ENCODE measurements around the gene VPS26C. TPM values are rescaled to one million over a fixed set of nuclear protein-coding genes. Genes with fewer than 3 reads are reported as not detected.
"Not testable (repeated sequence)": the region's sequence is repeated elsewhere in the genome, so short reads cannot be mapped to it uniquely, and the experiment has no call there.

Gene VPS26C
- polyA plus RNA-seq (2012; ENCODE audit: insufficient read depth, insufficient read length), result 42.9 TPM

GRCh38 chr21:37267269-37268185 is at the start of gene VPS26C:
VPS26C (minus strand) TSS chr21:37267334; CDS start chr21:37267294, 40 bp downstream.
- peak within 1 kb of the TSS; percentile 61 for H3K4me3 ChIP-seq (ENCODE audit: low read length)
- DNase-seq (ENCODE audit: low read depth, low spot score), result peak; percentile 99

- DNase-seq (ENCODE audit: low read depth, low spot score); H3K4me3 ChIP-seq (ENCODE audit: low read length): not testable (repeated sequence)
Observed at GRCh38 chr21:37316072-37316471, 48.9 kb upstream of the VPS26C start.

GRCh38 chr21:37300114-37300751 is 33.1 kb upstream of the VPS26C start:
- no peak for DNase-seq (ENCODE audit: low read depth, low spot score)
- H3K4me3 ChIP-seq (ENCODE audit: low read length), result no peak overlapping the region

- DNase-seq (ENCODE audit: low read depth, low spot score), result no peak
- H3K4me3 ChIP-seq (ENCODE audit: low read length), result no peak overlapping the region
Observed at GRCh38 chr21:37297364-37297763, 30.2 kb upstream of the VPS26C start.

GRCh38 chr21:37294679-37295078 is 27.5 kb upstream of the VPS26C start:
- DNase-seq (ENCODE audit: low read depth, low spot score), result no peak

GRCh38 chr21:37292941-37293340 is 25.8 kb upstream of the VPS26C start:
- H3K4me3 ChIP-seq (ENCODE audit: low read length), result no peak overlapping the region
- no peak for DNase-seq (ENCODE audit: low read depth, low spot score)

More at GRCh38 chr21:37294679-37295078, 27.5 kb upstream of the VPS26C start:
- H3K4me3 ChIP-seq (ENCODE audit: low read length), result no peak overlapping the region

GRCh38 chr21:37292041-37292440 is 24.9 kb upstream of the VPS26C start:
- DNase-seq (ENCODE audit: low read depth, low spot score), result no peak
- H3K4me3 ChIP-seq (ENCODE audit: low read length), result no peak overlapping the region

- not testable (repeated sequence) for H3K4me3 ChIP-seq (ENCODE audit: low read length); DNase-seq (ENCODE audit: low read depth, low spot score)
Observed at GRCh38 chr21:37283191-37283710, 16.1 kb upstream of the VPS26C start.

GRCh38 chr21:37282602-37283001 is 15.5 kb upstream of the VPS26C start:
- not testable (repeated sequence) for H3K4me3 ChIP-seq (ENCODE audit: low read length); DNase-seq (ENCODE audit: low read depth, low spot score)

GRCh38 chr21:37281993-37282392 is 14.9 kb upstream of the VPS26C start:
- no peak for DNase-seq (ENCODE audit: low read depth, low spot score)
- no peak overlapping the region for H3K4me3 ChIP-seq (ENCODE audit: low read length)

GRCh38 chr21:37281579-37281978 is 14.4 kb upstream of the VPS26C start:
- DNase-seq (ENCODE audit: low read depth, low spot score), result no peak
- H3K4me3 ChIP-seq (ENCODE audit: low read length), result no peak overlapping the region

GRCh38 chr21:37279271-37279670 is 12.1 kb upstream of the VPS26C start:
- DNase-seq (ENCODE audit: low read depth, low spot score); H3K4me3 ChIP-seq (ENCODE audit: low read length): not testable (repeated sequence)

GRCh38 chr21:37278199-37278598 is 11.1 kb upstream of the VPS26C start:
- H3K4me3 ChIP-seq (ENCODE audit: low read length), result no peak overlapping the region
- no peak for DNase-seq (ENCODE audit: low read depth, low spot score)

GRCh38 chr21:37276377-37276776 is 9.2 kb upstream of the VPS26C start:
- DNase-seq (ENCODE audit: low read depth, low spot score), result no peak
- no peak overlapping the region for H3K4me3 ChIP-seq (ENCODE audit: low read length)

GRCh38 chr21:37273911-37274690 is 7.0 kb upstream of the VPS26C start:
- no peak for DNase-seq (ENCODE audit: low read depth, low spot score)
- no peak overlapping the region for H3K4me3 ChIP-seq (ENCODE audit: low read length)

- no peak for DNase-seq (ENCODE audit: low read depth, low spot score)
- no peak overlapping the region for H3K4me3 ChIP-seq (ENCODE audit: low read length)
Observed at GRCh38 chr21:37273440-37273839, 6.3 kb upstream of the VPS26C start.

- no peak overlapping the region for H3K4me3 ChIP-seq (ENCODE audit: low read length)
- DNase-seq (ENCODE audit: low read depth, low spot score), result no peak
Observed at GRCh38 chr21:37272897-37273296, 5.8 kb upstream of the VPS26C start.

- DNase-seq (ENCODE audit: low read depth, low spot score), result no peak
- H3K4me3 ChIP-seq (ENCODE audit: low read length), result no peak overlapping the region
Observed at GRCh38 chr21:37270576-37271365, 3.6 kb upstream of the VPS26C start.

GRCh38 chr21:37269481-37269880 is 2.3 kb upstream of the VPS26C start:
- DNase-seq (ENCODE audit: low read depth, low spot score), result no peak
- no peak overlapping the region for H3K4me3 ChIP-seq (ENCODE audit: low read length)

Measured in Jurkat, Clone E6-1 (cell line).